SHP77 (cell line): ENCODE results near the gene AANAT.
A peak's percentile ranks its signal among the peaks of the same experiment; 100 is the strongest.

Experiments
- DNase-seq, 2 experiments: peaks; one replicate each; lab custom pipeline; 2025; lab: John Stamatoyannopoulos, UW

AANAT gene

DNA sequence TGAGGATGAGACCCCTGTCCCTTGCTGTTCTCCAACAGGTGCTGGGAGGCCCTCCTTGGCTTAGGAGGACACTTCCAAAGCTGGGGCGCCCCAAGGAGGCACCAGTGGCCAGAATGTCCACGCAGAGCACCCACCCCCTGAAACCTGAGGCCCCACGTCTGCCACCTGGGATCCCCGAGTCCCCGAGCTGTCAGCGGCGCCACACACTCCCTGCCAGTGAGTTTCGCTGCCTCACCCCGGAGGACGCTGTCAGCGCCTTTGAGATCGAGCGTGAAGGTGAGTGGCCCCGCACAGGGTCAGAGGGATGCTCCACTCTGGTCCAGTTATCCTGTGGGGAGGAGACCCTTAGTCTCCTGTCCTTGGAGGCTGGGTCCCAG lies 1.2 kb downstream of the AANAT start:
- DNase-seq = no peak

- DNase-seq = no peak
Measured at GRCh38 chr17:76469076-76469990, 1.9 kb downstream of the AANAT start.

GRCh38 chr17:76469991-76470739 lies 2.8 kb downstream of the AANAT start:
- DNase-seq = no peak

DNA sequence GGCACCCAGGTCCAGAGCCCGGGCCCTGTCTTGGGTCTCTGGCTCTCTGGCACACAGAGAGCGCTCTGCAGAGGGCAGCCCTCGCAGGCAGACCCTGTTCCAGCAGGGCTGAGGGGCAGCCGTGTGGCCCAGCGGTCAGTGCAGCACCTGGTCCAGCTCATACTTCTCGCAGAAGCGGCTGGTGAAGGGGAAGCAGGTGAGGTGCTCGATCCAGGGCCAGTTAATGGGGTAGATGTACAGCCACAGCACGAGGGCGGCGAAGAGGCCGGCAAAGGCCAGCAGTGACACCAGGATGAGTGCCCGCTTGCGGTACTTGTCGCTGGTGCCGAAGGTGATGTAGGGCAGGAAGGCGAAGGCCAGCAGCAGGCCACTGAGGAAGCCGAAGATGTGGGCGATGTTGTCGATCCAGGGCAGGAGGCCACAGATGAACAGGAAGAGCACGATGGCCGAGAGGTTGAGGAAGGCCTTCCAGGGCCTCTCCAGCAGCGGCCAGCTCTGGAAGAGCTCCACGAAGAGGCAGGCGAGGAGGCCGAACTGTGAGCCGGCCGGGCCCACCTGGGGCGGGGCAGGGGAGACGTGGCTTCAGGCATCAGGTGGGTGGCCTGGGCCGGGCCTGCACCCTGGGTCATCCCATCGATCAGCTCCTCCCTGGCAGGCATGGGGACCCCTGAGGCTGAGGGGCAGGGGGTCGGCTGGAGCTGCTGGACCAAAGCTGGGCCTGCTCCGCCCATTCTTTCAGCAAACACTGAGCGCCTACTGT lies 4.3 kb downstream of the AANAT start:
- DNase-seq = no peak

- no peak for DNase-seq
Measured at GRCh38 chr17:76472258-76472645, 4.8 kb downstream of the AANAT start.

- no peak for DNase-seq
Measured at GRCh38 chr17:76472726-76473125, 5.3 kb downstream of the AANAT start.

- DNase-seq = no peak
Measured at GRCh38 chr17:76473541-76473985, 6.2 kb downstream of the AANAT start.

- no peak for DNase-seq
Measured at GRCh38 chr17:76474238-76474637, 6.8 kb downstream of the AANAT start.

DNA sequence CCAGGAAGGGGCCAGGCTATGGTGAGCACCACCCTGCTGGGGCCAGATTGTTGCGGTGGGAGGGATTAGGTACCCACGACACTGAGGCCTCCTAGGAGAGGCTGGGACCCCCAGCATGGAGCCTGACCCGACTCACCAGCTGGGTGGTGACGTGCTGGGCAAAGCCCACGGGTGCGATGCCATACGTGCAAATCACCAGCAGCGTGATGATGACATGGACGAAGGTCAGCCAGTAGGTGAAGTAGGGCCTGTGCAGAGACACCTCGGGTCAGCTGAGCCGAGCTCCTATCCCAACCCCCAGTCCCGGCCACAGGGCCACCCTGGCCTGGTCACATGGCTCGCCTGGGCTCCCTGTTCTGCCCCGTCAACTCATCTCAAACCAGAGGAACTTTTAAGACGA lies 7.5 kb downstream of the AANAT start:
- no peak for DNase-seq

GRCh38 chr17:76475302-76475701 lies 7.9 kb downstream of the AANAT start:
- no peak for DNase-seq

DNA sequence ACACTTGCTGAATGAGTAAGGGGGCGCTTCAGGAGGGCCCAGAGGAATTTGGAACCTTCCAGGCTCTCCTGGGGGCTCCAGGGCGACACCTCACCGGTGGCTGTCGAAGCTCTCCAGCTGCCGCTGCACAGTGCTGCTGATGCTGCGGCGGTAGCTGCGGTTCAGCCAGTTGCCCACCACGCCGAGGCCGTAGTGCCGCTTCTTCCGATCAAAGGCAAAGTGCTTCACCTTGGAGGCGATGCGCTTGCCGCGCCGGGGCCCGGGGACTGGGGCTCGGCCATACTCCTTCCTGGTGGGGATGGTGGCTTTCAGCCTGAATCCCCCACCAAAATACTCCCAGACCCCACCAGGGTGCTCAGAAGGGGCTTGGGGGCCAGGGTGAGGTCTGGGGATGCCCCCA lies 9.3 kb downstream of the AANAT start:
- DNase-seq = no peak

DNA sequence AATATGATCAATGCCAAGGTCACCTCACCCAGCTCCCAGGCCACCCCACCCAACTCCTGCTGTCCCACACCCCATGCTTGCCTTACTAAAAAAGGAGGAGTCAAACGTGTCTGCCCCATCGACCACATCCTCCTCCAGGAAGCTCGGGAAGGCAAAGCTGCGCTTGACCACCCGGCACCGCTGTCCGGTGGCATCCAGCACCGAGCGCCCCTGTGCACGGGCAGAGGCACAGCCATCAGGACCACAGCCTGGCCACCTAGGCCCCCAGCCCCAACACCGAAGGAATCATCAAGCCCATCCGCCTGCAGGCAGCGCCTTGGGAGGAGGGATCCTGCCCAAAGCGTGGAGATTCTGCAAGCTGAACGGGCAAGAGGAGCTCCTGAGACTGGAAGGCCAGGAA lies 10.2 kb downstream of the AANAT start:
- no peak for DNase-seq

- no peak for DNase-seq
Measured at GRCh38 chr17:76478097-76478496, 10.7 kb downstream of the AANAT start.

GRCh38 chr17:76478730-76479514 lies 11.5 kb downstream of the AANAT start:
- no peak for DNase-seq

- DNase-seq = no peak
Measured at GRCh38 chr17:76479515-76480060, 12.2 kb downstream of the AANAT start.

GRCh38 chr17:76480632-76481031 lies 13.2 kb downstream of the AANAT start:
- no peak for DNase-seq

DNA sequence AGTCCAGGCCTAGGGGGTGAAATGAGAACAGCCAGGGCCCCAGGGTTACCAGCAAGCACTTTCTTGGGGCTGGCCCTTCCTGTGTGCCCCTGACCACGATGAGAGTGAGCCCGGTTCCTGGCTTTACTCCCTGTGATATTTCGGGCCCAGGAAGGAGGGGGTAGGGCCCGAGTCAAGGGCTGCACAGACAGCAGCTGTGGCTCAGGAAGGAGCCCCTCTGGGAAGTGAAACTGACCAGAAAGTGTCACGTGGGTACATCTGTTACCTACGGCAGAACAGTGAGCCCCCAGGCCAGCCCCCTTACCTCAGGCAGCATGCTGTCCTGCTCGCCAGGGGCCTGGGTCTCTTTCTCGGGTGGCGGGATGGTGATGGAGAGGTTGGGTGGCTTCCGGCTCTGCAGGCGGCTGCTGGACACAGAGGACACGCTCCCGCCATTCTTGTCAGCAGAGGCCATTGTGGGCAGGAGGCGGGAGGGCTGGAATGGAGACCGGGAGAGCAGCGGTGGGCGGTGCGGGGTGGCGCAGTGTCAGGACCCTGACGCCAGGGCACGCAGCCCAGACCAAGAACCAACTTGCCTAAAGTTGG lies 13.8 kb downstream of the AANAT start:
- no peak for DNase-seq

DNA sequence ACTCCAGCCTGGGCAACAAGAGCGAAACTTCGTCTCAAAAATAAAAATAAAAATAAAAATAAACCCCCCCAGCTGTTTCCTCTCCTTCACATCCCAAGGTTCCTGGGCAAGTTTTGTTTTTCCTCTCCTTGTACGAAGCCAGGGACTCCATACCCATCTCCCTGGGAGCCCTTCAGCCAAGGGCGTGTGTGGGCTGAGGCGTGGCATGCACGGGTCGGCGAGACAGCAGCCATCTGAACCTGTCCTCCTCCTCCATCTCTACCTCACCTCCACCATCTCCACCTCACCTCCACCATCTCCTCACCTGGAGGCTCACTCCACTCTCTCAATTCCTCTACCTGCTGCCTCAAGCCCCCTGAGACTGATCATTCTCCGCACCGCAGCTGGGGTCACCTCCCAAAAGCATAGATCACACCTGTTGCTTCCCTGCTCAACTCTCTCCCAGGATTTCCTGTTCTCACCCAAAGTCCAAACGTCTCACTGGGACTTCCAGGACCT lies 16.9 kb downstream of the AANAT start:
- no peak for DNase-seq

- DNase-seq = peak; percentile 71 to 84
Measured at GRCh38 chr17:76485569-76485968, 18.2 kb downstream of the AANAT start.

DNA sequence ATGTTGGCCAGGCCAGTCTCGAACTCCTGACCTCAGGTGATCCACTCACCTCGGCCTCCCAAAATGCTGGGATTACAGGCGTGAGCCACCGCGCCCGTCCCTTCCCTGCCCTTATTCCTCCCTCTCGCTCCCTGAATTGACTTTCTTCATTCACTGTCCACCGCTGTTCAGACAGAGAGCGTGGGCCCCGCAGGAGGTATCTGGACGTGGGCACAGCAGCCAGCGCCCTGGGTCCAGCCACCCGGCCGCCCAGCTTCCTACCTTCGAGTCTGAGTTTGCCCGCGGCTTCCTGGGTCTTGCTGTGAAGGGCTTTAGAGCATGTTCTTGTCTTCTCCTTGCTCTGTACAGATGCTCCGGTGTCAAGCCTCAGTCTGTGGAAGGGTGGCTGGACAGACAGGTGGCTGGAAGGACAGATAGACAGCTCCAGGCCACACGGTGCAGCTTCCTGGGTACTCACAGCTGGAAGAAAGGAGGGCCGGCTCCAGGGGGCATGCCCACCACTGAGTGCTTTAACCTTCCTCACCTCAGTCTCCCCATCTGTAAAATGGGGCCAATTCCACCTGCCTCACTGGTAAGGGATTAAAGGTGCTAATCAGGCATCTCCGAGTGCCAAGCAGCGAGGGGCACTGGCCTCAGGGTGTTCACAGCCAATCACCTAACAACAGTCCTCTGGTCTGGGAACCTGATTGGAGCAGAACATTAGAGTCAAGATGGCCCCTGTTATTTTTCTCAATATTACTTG lies 20.2 kb downstream of the AANAT start:
- DNase-seq = no peak
